ENCODE results near the gene SGSH.

- TF ChIP-seq POLR2A (IDR thresholded peaks at IDR 0.05) (no peak), CTCF (IDR thresholded peaks at IDR 0.05) (no peak)
Measured at GRCh38 chr17:80248001-80248893, 28.1 kb upstream of the SGSH start.

Measured in vagina (tissue), 2 donors.